ENCODE measurements around the gene RPS6KA4. TPM values are rescaled to one million over a fixed set of nuclear protein-coding genes. Genes with fewer than 3 reads are reported as not detected.
A peak's percentile ranks its signal among the peaks of the same experiment; 100 is the strongest.

The RPS6KA4 gene
- total and polyA plus RNA-seq, 2 of the 13 experiments (the other 11 are each of a cell fraction or from before 2014, with no cell fraction given): 8.9 to 14.2 TPM

DNA sequence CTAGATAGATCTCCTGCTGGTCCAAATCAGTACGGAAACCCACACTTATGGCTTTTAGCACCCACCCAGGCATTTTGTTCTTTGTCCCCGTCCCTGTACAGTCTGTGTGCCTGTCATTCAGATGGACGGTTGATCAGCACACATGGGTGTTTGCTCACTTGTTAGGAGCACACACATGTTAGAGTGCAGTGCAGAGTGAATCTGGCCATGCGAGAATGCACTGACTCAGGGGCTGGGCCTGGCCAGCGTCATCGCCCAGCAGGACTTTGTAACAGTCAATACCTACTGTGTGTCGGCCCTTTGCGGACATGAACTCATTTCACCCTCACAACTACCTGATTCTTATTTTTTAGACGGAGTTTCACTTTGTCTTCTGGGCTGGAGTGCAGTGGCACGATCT, 3.4 kb downstream of the RPS6KA4 start:
- Histone ChIP-seq H3K79me2 (ENCODE audit: insufficient read depth, low read length) (no peaks in the 10 kb centered on the region), H3K4me2 (ENCODE audit: low read depth, low read length) (no peak overlapping the region), H3K9me3 (ENCODE audit: low read length) (no peaks in the 10 kb centered on the region), H2AFZ (ENCODE audit: low read length) (no peak overlapping the region), H3K27ac (ENCODE audit: extremely low read length, insufficient read depth, low read length) (no peak overlapping the region), H3K4me1 (ENCODE audit: insufficient read depth, low read length) (peaks cover 23% of the 10 kb centered on the region), H4K20me1 (ENCODE audit: insufficient read depth, low read length) (no peaks in the 10 kb centered on the region), H3K36me3 (replicated peaks in 1 of 2; ENCODE audit: control insufficient read depth in 1 of 2, insufficient read depth in 2 of 2, low read length in 2 of 2) (peaks cover 7 to 30% of the 10 kb centered on the region in 2 experiments), H3K27me3 (ENCODE audit: control insufficient read depth in 1 of 2, insufficient read depth in 2 of 2, low read length in 2 of 2) (no peaks in the 10 kb centered on the region; a peak in 1 of 5 replicates), H3K4me3 (replicated peaks in 1 of 3; ENCODE audit: insufficient read depth in 1 of 3, low read depth in 2 of 3, low read length in 3 of 3) (no peak overlapping the region), H3K9ac (ENCODE audit: insufficient read depth, low read depth, low read length) (no peak overlapping the region)
- ChIA-PET CTCF (ENCODE audit: low intra/inter-chr PET ratio, low total read pairs) (no interaction called here), POLR2A (no interaction called here)
- no peak for ATAC-seq
- in situ Hi-C loops (cut with HindIII; ENCODE audit: extremely low pct_ligation_motif_present, low pct_unique_long_range_greater_than_20kb): no loop called here
- no peak for TF ChIP-seq ZNF607 (CRISPR knock-in tag; IDR thresholded peaks at IDR 0.05; ENCODE audit: borderline replicate concordance)
- TF ChIP-seq ZNF264 (CRISPR knock-in tag; IDR thresholded peaks at IDR 0.05): no peak
- 0 out of 2 replicates have a peak, but pooled peaks have one; percentile 2 for TF ChIP-seq ZNF768 (CRISPR knock-in tag; IDR thresholded peaks at IDR 0.05)
- no peak for TF ChIP-seq ZNF441 (CRISPR knock-in tag; IDR thresholded peaks at IDR 0.05; ENCODE audit: borderline replicate concordance)
- no peak for TF ChIP-seq ETV6 (CRISPR knock-in tag; conservative IDR thresholded peaks at IDR 0.05)
- intact Hi-C loops (cut with micrococcal nuclease; ENCODE audit: unreplicated experiment): no loop called here
- BruUV-seq (replicated peaks): no TSS peak
- FAIRE-seq: no peak
- WGBS (ENCODE audit: low lambda C conversion rate): 100% methylated on average over 10 of the region's 10 CpGs
- DNase-seq (ENCODE audit: low spot score): no peak

DNA sequence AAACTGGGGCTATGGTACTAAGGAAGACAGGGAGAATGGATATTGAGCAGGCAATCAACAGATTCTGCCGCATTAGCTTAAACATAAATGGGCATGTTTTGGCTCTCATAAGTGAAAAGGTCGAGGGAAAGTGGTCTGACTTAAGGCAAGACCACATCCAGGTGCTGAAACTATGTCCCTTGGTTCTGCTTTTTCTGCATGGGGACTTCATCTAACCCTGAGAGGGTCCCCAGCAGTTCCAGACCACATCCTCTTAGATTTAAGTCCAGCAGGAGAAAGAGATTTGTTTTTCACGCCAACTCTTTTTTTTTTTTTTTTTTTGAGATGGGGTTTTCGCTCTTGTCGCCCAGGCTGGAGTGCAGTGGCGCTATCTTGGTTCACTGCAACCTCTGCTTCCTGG, 5.5 kb downstream of the RPS6KA4 start:
- Histone ChIP-seq H3K9me3 (ENCODE audit: low read length) (no peaks in the 10 kb centered on the region), H3K4me1 (ENCODE audit: insufficient read depth, low read length) (peaks cover 7% of the 10 kb centered on the region), H3K4me2 (ENCODE audit: low read depth, low read length) (no peak overlapping the region), H3K9ac (ENCODE audit: insufficient read depth, low read depth, low read length) (no peak overlapping the region), H3K36me3 (replicated peaks in 1 of 2; ENCODE audit: control insufficient read depth in 1 of 2, insufficient read depth in 2 of 2, low read length in 2 of 2) (peaks cover 7 to 34% of the 10 kb centered on the region in 2 experiments), H4K20me1 (ENCODE audit: insufficient read depth, low read length) (no peaks in the 10 kb centered on the region), H3K27me3 (ENCODE audit: control insufficient read depth in 1 of 2, insufficient read depth in 2 of 2, low read length in 2 of 2) (no peaks in the 10 kb centered on the region; a peak in 1 of 5 replicates), H3K4me3 (replicated peaks in 1 of 3; ENCODE audit: insufficient read depth in 1 of 3, low read depth in 2 of 3, low read length in 3 of 3) (no peak overlapping the region), H3K27ac (ENCODE audit: extremely low read length, insufficient read depth, low read length) (no peak overlapping the region), H3K79me2 (ENCODE audit: insufficient read depth, low read length) (no peaks in the 10 kb centered on the region), H2AFZ (ENCODE audit: low read length) (no peak overlapping the region)
- no peak for DNase-seq (ENCODE audit: low spot score)
- in situ Hi-C loops (cut with HindIII; ENCODE audit: extremely low pct_ligation_motif_present, low pct_unique_long_range_greater_than_20kb): no loop called here
- POLR2A ChIA-PET: no interaction called here
- intact Hi-C loops (cut with micrococcal nuclease; ENCODE audit: unreplicated experiment): no loop called here
- WGBS (ENCODE audit: low lambda C conversion rate): 91% methylated on average over 6 of the region's 6 CpGs
- BruUV-seq (replicated peaks): no TSS peak
- CTCF ChIA-PET (ENCODE audit: low intra/inter-chr PET ratio, low total read pairs): no interaction called here
- TF ChIP-seq ZMYM3 (CRISPR knock-in tag; IDR thresholded peaks at IDR 0.05) (no peak), PLRG1 (conservative IDR thresholded peaks at IDR 0.05) (no peak), NFATC3 (CRISPR knock-in tag; IDR thresholded peaks at IDR 0.05) (no peak), STAG1 (CRISPR knock-in tag; IDR thresholded peaks at IDR 0.05) (no peak), HOXA3 (CRISPR knock-in tag; IDR thresholded peaks at IDR 0.05) (no peak), KDM1A (CRISPR knock-in tag; IDR thresholded peaks at IDR 0.05) (no peak), CEBPB (IDR thresholded peaks at IDR 0.05; ENCODE audit: borderline replicate concordance, low read depth, low read length) (no peak), CHD4 (IDR thresholded peaks at IDR 0.05; ENCODE audit: borderline replicate concordance, low read length) (no peak), YY1 (IDR thresholded peaks at IDR 0.05; ENCODE audit: insufficient read depth, insufficient replicate concordance, low read depth, low read length) (no peak), TOE1 (CRISPR knock-in tag; IDR thresholded peaks at IDR 0.05) (no peak)
- TF ChIP-seq, protein P1, sequence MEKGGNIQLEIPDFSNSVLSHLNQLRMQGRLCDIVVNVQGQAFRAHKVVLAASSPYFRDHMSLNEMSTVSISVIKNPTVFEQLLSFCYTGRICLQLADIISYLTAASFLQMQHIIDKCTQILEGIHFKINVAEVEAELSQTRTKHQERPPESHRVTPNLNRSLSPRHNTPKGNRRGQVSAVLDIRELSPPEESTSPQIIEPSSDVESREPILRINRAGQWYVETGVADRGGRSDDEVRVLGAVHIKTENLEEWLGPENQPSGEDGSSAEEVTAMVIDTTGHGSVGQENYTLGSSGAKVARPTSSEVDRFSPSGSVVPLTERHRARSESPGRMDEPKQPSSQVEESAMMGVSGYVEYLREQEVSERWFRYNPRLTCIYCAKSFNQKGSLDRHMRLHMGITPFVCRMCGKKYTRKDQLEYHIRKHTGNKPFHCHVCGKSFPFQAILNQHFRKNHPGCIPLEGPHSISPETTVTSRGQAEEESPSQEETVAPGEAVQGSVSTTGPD (CRISPR knock-in tag; IDR thresholded peaks at IDR 0.05): no peak
- TF ChIP-seq, protein P2, sequence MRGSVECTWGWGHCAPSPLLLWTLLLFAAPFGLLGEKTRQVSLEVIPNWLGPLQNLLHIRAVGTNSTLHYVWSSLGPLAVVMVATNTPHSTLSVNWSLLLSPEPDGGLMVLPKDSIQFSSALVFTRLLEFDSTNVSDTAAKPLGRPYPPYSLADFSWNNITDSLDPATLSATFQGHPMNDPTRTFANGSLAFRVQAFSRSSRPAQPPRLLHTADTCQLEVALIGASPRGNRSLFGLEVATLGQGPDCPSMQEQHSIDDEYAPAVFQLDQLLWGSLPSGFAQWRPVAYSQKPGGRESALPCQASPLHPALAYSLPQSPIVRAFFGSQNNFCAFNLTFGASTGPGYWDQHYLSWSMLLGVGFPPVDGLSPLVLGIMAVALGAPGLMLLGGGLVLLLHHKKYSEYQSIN (CRISPR knock-in tag; IDR thresholded peaks at IDR 0.05; ENCODE audit: borderline replicate concordance): no peak
- no peak for FAIRE-seq
- no peak for ATAC-seq
